HG02642 (cell line): Measurements from ENCODE around the gene ANTXR2.
"Not testable (repeated sequence)": the region's sequence is repeated elsewhere in the genome, so short reads cannot be mapped to it uniquely, and the experiment has no call there.

Experiments used
- ATAC-seq: cut with Tn5 transposase; IDR thresholded peaks from one replicate; pipeline ENCODE4 v1.9.1; 2021; ENCODE audit warnings: mild to moderate bottlenecking; ENCODE audit not compliant: unreplicated experiment, poor library complexity

The ANTXR2 gene

GRCh38 chr4:79998201-79998600 is 74.8 kb downstream of the ANTXR2 start:
- no peak for ATAC-seq

GRCh38 chr4:79996851-79997250 is 76.2 kb downstream of the ANTXR2 start:
- no peak for ATAC-seq

- ATAC-seq: no peak
Observed at GRCh38 chr4:79993476-79993875, 79.6 kb downstream of the ANTXR2 start.

GRCh38 chr4:79991601-79992000 is 81.4 kb downstream of the ANTXR2 start:
- ATAC-seq: no peak

- ATAC-seq: not testable (repeated sequence)
Observed at GRCh38 chr4:79991100-79991499, 81.9 kb downstream of the ANTXR2 start.

DNA sequence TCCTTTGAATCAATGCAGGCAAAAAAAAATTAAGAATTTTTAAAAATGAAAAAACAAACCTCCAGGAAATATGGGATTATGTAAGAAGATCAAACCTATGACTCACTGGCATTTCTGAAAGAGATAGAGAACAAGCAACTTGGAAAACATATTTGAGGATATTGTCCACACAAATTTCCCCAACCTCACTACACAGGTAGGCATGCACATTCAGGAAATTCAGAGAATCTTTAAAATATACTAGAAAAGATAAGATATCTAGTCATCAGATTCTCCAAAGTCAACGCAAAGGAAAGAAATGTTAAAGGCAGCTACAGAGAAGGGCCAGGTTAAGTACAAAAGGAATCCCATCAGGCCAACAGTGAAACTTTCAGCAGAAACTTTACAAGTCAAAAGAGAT is 85.6 kb downstream of the ANTXR2 start:
- no peak for ATAC-seq

DNA sequence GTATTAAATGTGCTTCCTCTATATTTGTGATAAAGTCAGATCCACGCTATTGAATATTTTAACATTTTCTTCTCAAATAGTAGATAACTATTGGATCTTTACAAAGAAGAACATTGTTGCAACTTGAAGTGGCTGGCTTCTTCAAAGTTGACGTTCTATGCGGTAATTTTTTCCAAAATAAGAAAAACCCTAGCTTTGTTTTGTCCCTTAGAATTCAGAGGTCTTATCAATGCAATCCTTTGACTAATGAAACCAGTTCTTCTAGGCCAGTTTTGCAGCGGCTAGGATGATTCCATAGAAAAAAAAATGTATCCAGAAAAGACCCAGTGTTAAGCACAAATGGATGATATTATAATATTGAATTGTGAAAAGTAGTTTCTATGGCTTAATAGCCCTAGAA is 89.6 kb downstream of the ANTXR2 start:
- ATAC-seq: no peak

GRCh38 chr4:79982601-79983322 is 90.3 kb downstream of the ANTXR2 start:
- ATAC-seq: no peak

GRCh38 chr4:79980448-79980847 is 92.6 kb downstream of the ANTXR2 start:
- ATAC-seq: no peak

DNA sequence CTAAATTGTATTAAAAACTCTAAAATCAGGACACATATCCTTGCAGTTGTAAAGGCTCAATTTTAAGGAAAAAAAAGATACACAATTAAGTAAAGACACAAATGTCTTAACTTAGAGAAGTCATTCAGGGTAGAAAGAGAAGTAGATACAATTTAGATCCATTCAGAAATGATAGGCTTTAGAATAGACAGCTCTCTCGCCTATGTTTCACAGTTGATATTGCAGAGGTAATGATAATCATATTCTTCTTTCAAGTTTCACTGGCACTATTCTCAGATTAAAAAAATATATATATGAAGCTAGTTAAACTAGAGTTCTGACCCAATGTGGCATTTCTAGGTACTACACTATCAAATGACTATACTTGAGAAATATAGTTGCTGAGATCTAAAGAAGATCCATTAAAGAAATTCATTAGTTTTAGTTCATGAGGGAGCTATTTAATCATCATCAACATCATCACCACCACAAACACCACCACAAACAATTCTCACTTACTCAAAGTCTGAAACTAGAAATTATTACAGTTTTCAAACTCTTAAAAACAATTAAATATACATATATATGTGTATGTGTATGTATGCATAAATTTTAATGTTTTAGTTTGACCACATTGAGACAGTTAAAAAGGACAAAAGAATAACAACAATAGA is 93.1 kb downstream of the ANTXR2 start:
- no peak for ATAC-seq

DNA sequence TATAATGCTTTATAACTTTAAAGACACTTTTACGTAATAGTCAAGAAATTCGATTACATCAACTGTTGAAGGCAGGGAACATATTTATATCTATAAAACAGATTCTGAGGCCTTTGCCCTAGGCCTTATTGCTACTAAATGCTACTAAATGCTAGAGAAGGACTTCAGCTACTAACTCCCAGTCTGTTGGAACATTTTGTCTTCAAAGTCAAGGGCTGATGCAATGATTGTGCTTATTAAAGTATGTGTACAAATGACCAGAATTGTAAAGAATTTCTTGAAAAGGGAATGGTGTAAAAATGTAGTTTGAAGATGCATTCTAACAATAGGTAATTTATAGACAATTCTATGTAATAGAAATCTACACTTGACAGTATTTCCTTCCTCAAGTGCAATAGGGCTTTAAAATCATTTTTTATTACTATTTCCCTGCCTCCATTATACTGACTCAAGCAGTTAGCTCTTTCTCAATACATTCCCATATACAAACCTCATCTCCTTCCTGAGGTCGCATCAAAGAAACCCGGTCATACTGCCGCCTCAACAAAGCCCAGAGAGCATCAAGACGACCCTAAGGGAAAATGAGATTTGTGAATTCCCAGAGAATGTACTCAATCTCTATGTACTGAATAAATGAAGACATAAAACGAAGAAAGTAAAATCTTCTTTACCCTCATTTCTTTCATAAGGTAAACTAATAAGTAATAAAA is 95.7 kb downstream of the ANTXR2 start:
- ATAC-seq: no peak

DNA sequence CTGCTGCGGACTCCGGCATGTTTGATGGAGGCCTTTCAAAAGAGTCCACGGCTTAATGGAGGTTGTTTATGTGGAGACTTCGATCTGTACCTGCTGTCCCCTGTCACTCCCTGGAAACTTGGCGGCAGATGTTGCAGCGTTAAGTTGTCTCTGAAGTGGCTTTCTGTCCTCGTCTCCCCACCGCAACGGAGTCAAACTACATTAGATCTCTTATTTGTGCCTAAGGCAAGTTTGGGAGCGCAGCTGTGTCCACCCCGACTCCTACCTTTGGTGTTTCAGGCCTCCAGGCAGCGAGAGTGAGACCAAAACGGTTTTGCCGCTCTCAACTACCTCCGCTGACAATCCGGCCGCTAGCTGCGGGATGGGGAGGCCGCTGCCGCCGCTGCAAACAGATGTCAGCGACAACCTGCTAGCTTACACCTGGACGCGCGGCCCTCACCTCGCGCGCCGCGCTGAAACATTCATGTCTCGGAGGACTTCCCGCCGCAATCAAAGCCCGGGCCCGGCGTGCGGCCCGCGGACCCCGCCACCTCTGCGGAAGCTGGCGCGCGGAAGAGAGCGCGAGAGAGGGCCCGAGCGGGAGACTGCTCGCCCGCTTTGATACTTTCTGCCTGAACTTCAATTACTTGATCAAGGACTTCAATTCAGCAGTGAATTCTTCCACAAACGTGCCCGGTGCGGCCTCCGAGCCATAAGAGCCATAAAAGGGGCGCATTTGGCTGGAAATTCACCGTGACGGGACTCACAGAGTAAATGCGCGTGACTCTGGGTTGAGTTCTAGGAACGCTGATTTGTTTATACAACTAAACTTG is 108.4 kb downstream of the ANTXR2 start:
- no peak for ATAC-seq

- no peak for ATAC-seq
Observed at GRCh38 chr4:79964020-79964399, 109.0 kb downstream of the ANTXR2 start.

GRCh38 chr4:79959652-79960051 is 113.4 kb downstream of the ANTXR2 start:
- ATAC-seq: no peak

DNA sequence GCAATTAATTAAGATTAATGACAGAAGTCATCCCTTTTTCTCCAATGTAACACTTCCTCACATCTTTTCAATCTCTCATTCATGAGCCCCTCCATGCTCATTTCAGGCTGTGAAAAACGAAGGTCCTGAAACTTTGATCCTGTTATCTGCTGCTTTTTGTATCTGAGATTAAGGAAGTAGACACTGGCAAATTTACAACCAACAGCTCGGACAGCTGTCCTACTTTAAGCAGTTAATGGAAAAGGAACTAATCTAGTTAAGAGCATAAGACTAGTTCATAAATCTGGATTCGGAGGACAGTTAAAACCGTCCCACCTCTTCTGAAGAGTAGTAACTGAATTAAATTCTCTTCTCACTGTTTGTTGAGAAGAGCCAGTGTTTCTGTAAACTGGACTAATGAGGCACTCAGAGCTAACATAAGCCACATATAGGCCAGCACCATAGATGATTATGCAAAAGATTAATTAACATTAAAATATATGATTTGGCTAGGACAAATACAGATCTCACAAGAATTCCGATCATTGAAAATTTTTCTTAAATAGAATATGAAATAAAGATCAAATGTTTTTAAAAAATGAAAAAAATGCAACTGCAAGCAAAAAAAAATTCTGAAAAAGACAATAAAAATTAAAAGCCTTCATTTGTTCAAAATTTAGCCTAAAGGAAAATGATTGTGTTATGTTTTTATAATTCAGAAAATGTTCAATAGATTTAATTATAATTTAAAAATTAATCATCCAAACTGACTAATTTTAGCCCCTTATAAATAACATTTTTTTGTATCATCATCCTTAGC is 114.4 kb downstream of the ANTXR2 start:
- ATAC-seq: no peak

DNA sequence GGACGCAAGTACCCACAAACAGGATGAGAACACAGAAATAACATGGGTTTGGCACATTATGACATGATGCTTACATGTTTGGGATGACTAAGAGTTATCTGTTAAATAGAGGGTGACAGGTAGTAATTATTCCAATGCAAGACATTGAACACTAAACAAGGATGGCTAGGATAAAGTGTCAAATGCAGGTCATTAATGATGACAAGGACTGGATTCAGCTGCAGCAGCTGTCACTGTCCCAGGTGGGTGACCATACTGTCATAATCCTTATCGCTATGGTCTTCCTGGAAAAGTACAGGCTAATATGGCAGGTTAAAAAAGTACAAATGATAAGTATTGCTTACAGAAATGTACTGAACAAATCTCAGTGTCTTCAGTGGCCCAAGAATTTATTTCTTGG is 123.9 kb downstream of the ANTXR2 start:
- ATAC-seq: no peak

- no peak for ATAC-seq
Observed at GRCh38 chr4:79948739-79949138, 124.3 kb downstream of the ANTXR2 start.

GRCh38 chr4:79948261-79948660 is 124.8 kb downstream of the ANTXR2 start:
- ATAC-seq: no peak

DNA sequence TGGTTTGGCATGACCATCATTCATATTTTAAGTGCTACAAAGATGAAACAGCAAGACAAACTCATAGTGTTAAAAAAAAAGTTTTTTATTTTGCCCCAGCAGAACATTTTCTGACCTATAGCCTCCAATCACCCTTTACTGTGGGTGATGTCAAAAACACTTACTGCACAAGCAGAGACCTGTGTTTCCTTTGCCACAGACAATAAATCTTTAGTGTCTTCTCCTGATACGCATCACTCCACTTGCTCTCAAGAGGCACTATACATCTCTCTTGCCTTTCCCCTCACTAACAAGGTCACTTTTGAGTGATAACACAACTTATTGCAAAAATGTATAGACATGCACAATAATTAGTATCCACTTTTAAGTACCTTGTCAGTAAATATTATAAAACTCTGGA is 125.6 kb downstream of the ANTXR2 start:
- ATAC-seq: no peak

- ATAC-seq: no peak
Observed at GRCh38 chr4:79935274-79935673, 137.8 kb downstream of the ANTXR2 start.
